Endothelial cell of umbilical vein (primary cell): Measurements from ENCODE around the gene TTC23L. TPM values are rescaled to one million over a fixed set of nuclear protein-coding genes. Genes with fewer than 3 reads are reported as not detected.

ENCODE experiments used
- BruUV-seq: library from RNA; stranded (reverse); fragments of 400-500 nt; replicated peaks from 2 replicates; lab custom pipeline; 2021; lab: Mats Ljungman, UMichigan
- CTCF ChIA-PET: fragments of 300-600, 350-600 bp; sonication (Branson Sonifier 250); formaldehyde crosslinking; loops from one replicate; lab custom pipeline; 2021; ENCODE audit warnings: antibody characterized with exemption, inconsistent platforms; lab: Charles Lee
- POLR2A ChIA-PET: fragments of 300-600, 350-600 bp; sonication (Branson Sonifier 250); formaldehyde crosslinking; loops from one replicate; lab custom pipeline; 2021; ENCODE audit warnings: antibody characterized with exemption, inconsistent platforms; lab: Charles Lee
- DNase-seq: peaks from one replicate; pipeline ENCODE4 v3.0.0-alpha.2; 2011; ENCODE audit warnings: low read depth, low spot score
- FAIRE-seq: peaks from 2 replicates; lab custom pipeline; 2011; peaks lifted over from hg19 to GRCh38; lab: Jason Lieb, UNC
- H2AFZ ChIP-seq: 2 replicates; pipeline ENCODE4 v1.6.0; 2012; ENCODE audit warnings: low read depth, low read length, control low read depth, inconsistent platforms
- H3K27ac ChIP-seq: 2 replicates; pipeline ENCODE4 v1.5.1; 2011; ENCODE audit warnings: low read depth, mild to moderate bottlenecking, control low read depth, low read length, moderate library complexity; ENCODE audit not compliant: insufficient read depth
- H3K27me3 ChIP-seq, 2 experiments: 2 replicates each; pipeline versions ENCODE4 v1.6.0 to v1.6.1; 2011; ENCODE audit warnings: low read length in 2 of 2, mixed read lengths in 1 of 2; ENCODE audit not compliant: control insufficient read depth in 2 of 2, insufficient read depth in 2 of 2
- H3K36me3 ChIP-seq, 2 experiments: 2 replicates in 1 of 2; 3 replicates in 1 of 2; pipeline ENCODE4 v1.5.1; 2011; ENCODE audit warnings: low read length in 2 of 2, mild to moderate bottlenecking in 1 of 2, moderate library complexity in 1 of 2; ENCODE audit not compliant: control insufficient read depth in 2 of 2, insufficient read depth in 2 of 2; ENCODE audit errors: extremely low read depth in 1 of 2
- H3K4me1 ChIP-seq: 3 replicates; pipeline ENCODE4 v1.5.1; 2011; ENCODE audit warnings: mild to moderate bottlenecking, low read length; ENCODE audit not compliant: control insufficient read depth, insufficient read depth; ENCODE audit errors: extremely low read depth
- H3K4me2 ChIP-seq: 2 replicates; pipeline ENCODE4 v1.6.1; 2011; ENCODE audit warnings: low read length, control low read depth, mixed read lengths; ENCODE audit not compliant: insufficient read depth
- H3K4me3 ChIP-seq, 3 experiments: fragments of 200-600 bp in 1 of 3; sonication (generic), shearing (Covaris generic) in 1 of 3; replicated peaks in 1 of 3; 2 replicates each; pipeline ENCODE4 v1.5.1; 2011 to 2016; ENCODE audit warnings: control low read depth in 3 of 3, low read length in 3 of 3, mild to moderate bottlenecking in 2 of 3, inconsistent platforms in 1 of 3, low read depth in 1 of 3, moderate library complexity in 1 of 3; ENCODE audit not compliant: insufficient read depth in 1 of 3
- H3K79me2 ChIP-seq: 2 replicates; pipeline ENCODE4 v1.6.0; 2012; ENCODE audit warnings: low read length, inconsistent platforms; ENCODE audit not compliant: control insufficient read depth, insufficient read depth
- H3K9ac ChIP-seq: replicated peaks from 2 replicates; pipeline ENCODE3; 2011; ENCODE audit warnings: low read length, control low read depth; ENCODE audit not compliant: insufficient read depth; ENCODE audit errors: extremely low read depth
- H3K9me1 ChIP-seq: replicated peaks from 3 replicates; pipeline ENCODE4 v1.6.0; 2011; ENCODE audit warnings: mild to moderate bottlenecking, low read length; ENCODE audit not compliant: control insufficient read depth, insufficient read depth; ENCODE audit errors: extremely low read depth
- H3K9me3 ChIP-seq: replicated peaks from 2 replicates; pipeline ENCODE4 v1.5.1; 2012; ENCODE audit warnings: low read length, inconsistent platforms; ENCODE audit not compliant: control insufficient read depth, insufficient read depth
- H4K20me1 ChIP-seq: replicated peaks from 2 replicates; pipeline ENCODE3; 2011; ENCODE audit warnings: mild to moderate bottlenecking, low read length; ENCODE audit not compliant: control insufficient read depth, insufficient read depth; ENCODE audit errors: extremely low read depth
- CTCF ChIP-seq, 2 donors: IDR thresholded peaks; 1 replicate in 1 of 2; 2 replicates in 1 of 2; pipeline ENCODE4 v1.5.1; 2011; ENCODE audit warnings: low read length in 2 of 2, mild to moderate bottlenecking in 2 of 2, moderate library complexity in 2 of 2, control low read depth in 1 of 2, inconsistent platforms in 1 of 2, low read depth in 1 of 2; ENCODE audit not compliant: insufficient read depth in 1 of 2; ENCODE audit errors: extremely low read depth in 1 of 2
- EZH2 ChIP-seq: IDR thresholded peaks from 2 replicates; pipeline ENCODE4 v1.6.1; 2012; ENCODE audit warnings: borderline replicate concordance, low read depth, mild to moderate bottlenecking, moderate library complexity, low read length, inconsistent platforms; ENCODE audit not compliant: severe bottlenecking
- FOS ChIP-seq: IDR thresholded peaks from 2 replicates; pipeline ENCODE4 v1.6.1; 2011; ENCODE audit warnings: mild to moderate bottlenecking, low read length, moderate library complexity, borderline replicate concordance; ENCODE audit not compliant: insufficient read depth
- GATA2 ChIP-seq: IDR thresholded peaks from 2 replicates; pipeline ENCODE4 v1.7.0; 2011; ENCODE audit warnings: low read depth, mild to moderate bottlenecking, moderate library complexity, mixed read lengths, low read length; ENCODE audit not compliant: insufficient read length, insufficient read depth
- JUN ChIP-seq: IDR thresholded peaks from 2 replicates; pipeline ENCODE4 v1.6.1; 2011; ENCODE audit warnings: borderline replicate concordance, low read depth; ENCODE audit not compliant: insufficient read length, insufficient read depth
- MYC ChIP-seq: IDR thresholded peaks from one replicate; pipeline ENCODE4 v1.6.1; 2011; ENCODE audit warnings: mild to moderate bottlenecking, low read depth, low read length
- POLR2A ChIP-seq: IDR thresholded peaks from 2 replicates; pipeline ENCODE4 v1.6.1; 2012; ENCODE audit warnings: low read depth, mild to moderate bottlenecking, control low read depth, low read length
- POLR2AphosphoS5 ChIP-seq: IDR thresholded peaks from 2 replicates; pipeline ENCODE4 v1.6.1; 2012; ENCODE audit warnings: low read depth, mild to moderate bottlenecking, control low read depth, low read length, moderate library complexity; ENCODE audit not compliant: insufficient read depth
- dilution Hi-C: fragments of 300-500 bp; cut with MboI; formaldehyde crosslinking; loops from one replicate; pipeline ENCODE4 v1.15.0; 2019; ENCODE audit warnings: low sequenced_read_pairs; ENCODE audit not compliant: extremely low pct_ligation_motif_present
- intact Hi-C: fragments of 100-400 bp; cut with micrococcal nuclease; formaldehyde crosslinking; loops from one replicate; pipeline ENCODE4 v1.10.0; 2022
- polyA plus RNA-seq, 4 experiments: library from polyadenylated mRNA; depleted of rRNA in 3 of 4; stranded (reverse) in 3 of 4; unstranded in 1 of 4; fragments of >200 nt; gene quantifications; 2 replicates each; pipeline versions ENCODE4 v1.2.1 to v1.2.3, GENCODE V29; 2011 to 2012; ENCODE audit warnings: missing spikeins in 1 of 4
- total RNA-seq: library from RNA; stranded (reverse); gene quantifications from 2 replicates; pipeline ENCODE4 v1.2.3, GENCODE V29; 2021
- TF ChIP-seq, protein P1 (sequence below): IDR thresholded peaks from 2 replicates; pipeline ENCODE4 v1.6.1; 2011; ENCODE audit not compliant: insufficient read depth, insufficient read length

TTC23L gene
- total and polyA plus RNA-seq, 2 donors (not counting 3 experiments of a cell fraction or from before 2014, with no cell fraction given): not detected

- dilution Hi-C loops (no loop called here), intact Hi-C loops (no loop called here)
- peaks cover 3 to 5% of the 10 kb centered on the region in 2 experiments for H3K27me3 ChIP-seq
- H3K9me3 ChIP-seq: no peaks in the 10 kb centered on the region
- H2AFZ ChIP-seq: no peak overlapping the region
- H4K20me1 ChIP-seq: no peaks in the 10 kb centered on the region
- POLR2A ChIA-PET: no interaction called here
- CTCF ChIA-PET: interaction anchor here (0.9 to 1.3 kb wide), 3 partner anchors 9 to 14 kb away, joined by 3 read pairs; no protein-coding TSS in a partner anchor
- no peaks in the 10 kb centered on the region for H3K36me3 ChIP-seq
- no peak for TF ChIP-seq POLR2A
- TF ChIP-seq EZH2: no peak
- no peak for TF ChIP-seq CTCF (IDR thresholded peaks at IDR 0.05; ENCODE audit: extremely low read depth in 1 of 2, insufficient read depth in 1 of 2, low read depth in 1 of 2, low read length in 2 of 2)
- no peak for TF ChIP-seq POLR2AphosphoS5
- TF ChIP-seq JUN: no peak
- no peak for TF ChIP-seq MYC
- H3K4me3 ChIP-seq: no peak overlapping the region
- DNase-seq (no peak), FAIRE-seq (no peak)
- H3K4me1 ChIP-seq: no peaks in the 10 kb centered on the region
- H3K9ac ChIP-seq: no peak overlapping the region
- H3K4me2 ChIP-seq: no peak overlapping the region
- H3K27ac ChIP-seq: no peak overlapping the region
- no peaks in the 10 kb centered on the region for H3K79me2 ChIP-seq
- no TSS peak for BruUV-seq
- H3K9me1 ChIP-seq: no peaks in the 10 kb centered on the region
Observed at GRCh38 chr5:34843497-34843896, 4.5 kb downstream of the TTC23L start.

DNA sequence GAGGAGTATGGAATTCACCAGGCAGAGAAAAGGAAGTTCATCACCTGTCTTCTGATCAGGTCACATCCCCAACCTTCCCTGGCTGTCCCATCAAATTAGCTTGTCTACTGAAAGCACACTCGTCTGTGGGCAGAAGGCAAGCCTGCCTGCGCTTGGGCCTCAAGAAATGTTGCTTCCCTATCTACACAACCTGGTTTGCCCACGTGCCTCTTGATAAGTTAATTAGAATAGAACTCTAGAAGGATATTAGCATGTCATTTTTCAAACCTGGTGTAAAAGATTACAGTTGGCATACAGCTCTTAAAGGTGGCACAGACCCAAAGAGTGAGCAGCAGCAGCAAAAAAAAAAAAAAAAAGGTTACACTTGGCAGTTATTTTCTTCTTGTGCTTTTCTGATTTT is 5.1 kb downstream of the TTC23L start:
- Histone ChIP-seq H3K9ac (no peak overlapping the region), H3K4me3 (no peak overlapping the region), H4K20me1 (no peaks in the 10 kb centered on the region), H3K4me1 (no peaks in the 10 kb centered on the region), H3K9me3 (no peaks in the 10 kb centered on the region), H3K4me2 (no peak overlapping the region), H3K79me2 (no peaks in the 10 kb centered on the region), H3K36me3 (no peaks in the 10 kb centered on the region), H3K27ac (no peak overlapping the region), H3K9me1 (no peaks in the 10 kb centered on the region), H2AFZ (no peak overlapping the region), H3K27me3 (peaks cover 3 to 5% of the 10 kb centered on the region in 2 experiments)
- CTCF ChIA-PET: interaction anchor here (1.2 to 1.3 kb wide), 2 partner anchors 9 kb away, joined by 3 read pairs; no protein-coding TSS in a partner anchor
- DNase-seq (no peak), FAIRE-seq (no peak)
- no TSS peak for BruUV-seq
- TF ChIP-seq EZH2: no peak
- TF ChIP-seq POLR2AphosphoS5: no peak
- TF ChIP-seq GATA2: no peak
- TF ChIP-seq, protein P1, sequence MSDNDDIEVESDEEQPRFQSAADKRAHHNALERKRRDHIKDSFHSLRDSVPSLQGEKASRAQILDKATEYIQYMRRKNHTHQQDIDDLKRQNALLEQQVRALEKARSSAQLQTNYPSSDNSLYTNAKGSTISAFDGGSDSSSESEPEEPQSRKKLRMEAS: no peak
- TF ChIP-seq FOS: no peak
- no peak for TF ChIP-seq MYC
- TF ChIP-seq POLR2A: no peak
- TF ChIP-seq JUN: no peak
- TF ChIP-seq CTCF (IDR thresholded peaks at IDR 0.05; ENCODE audit: extremely low read depth in 1 of 2, insufficient read depth in 1 of 2, low read depth in 1 of 2, low read length in 2 of 2): no peak
- intact Hi-C loops (no loop called here), dilution Hi-C loops (no loop called here)
- POLR2A ChIA-PET: no interaction called here
